OCI-M2 (cell line): ENCODE data around the gene BMP8B.
"Not testable (repeated sequence)": the region's sequence is repeated elsewhere in the genome, so short reads cannot be mapped to it uniquely, and the experiment has no call there.

Experiments
- DNase-seq: peaks from one replicate; lab custom pipeline; 2025; ENCODE audit not compliant: unreplicated experiment; lab: John Stamatoyannopoulos, UW

Gene BMP8B

DNA sequence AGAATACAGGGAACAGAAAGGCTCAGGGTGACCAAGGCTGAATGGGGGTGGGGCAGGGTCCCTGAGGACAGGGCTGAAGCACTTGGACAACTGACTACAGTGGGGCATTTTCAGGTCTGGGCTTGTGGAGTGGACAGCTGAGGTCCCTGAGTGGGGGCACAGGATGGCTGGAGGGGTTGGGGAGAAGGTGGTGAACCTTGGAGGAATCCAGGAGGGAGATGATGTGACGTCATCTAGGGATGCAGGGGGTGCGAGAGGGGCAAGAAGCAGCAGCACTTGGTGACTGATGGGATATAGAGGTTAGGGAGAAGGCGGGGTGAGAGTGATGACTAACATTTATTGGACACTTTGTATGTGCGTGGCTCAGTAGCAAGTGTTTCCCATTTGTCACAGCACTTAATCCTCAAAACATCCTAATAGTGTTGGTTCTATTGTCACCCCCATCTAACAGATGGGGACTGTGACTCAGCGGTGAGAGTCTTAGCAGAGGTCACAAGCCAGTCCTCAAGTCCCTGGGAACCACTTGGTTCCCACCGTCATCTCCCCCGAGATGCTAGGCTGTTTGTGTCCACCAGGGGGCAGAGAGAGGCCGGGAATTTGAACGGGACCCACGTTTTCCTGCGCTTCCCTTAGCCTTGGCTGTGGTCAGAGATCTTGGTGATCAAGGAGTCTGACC is 27.9 kb upstream of the BMP8B start:
- DNase-seq: peak; percentile 18

DNA sequence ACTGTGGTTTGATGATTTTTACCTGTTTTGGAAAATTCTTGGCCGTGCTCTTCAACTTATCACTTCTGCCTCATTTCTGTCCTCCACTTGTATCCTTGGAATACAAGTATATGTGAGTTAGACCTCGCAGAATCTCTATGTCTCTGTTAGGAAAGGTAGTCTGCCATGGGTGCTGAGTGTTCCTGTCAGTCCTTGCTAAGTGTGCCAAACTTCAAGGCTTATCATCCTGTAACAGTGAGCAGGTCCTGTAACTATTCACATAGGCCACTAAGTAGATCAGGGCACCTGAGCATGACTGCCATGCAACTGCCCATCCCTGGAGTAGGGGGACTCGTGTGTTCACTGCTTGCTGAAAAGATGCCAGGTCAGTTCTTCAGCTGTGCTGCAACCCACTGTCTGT is 24.2 kb upstream of the BMP8B start:
- DNase-seq: no peak

DNA sequence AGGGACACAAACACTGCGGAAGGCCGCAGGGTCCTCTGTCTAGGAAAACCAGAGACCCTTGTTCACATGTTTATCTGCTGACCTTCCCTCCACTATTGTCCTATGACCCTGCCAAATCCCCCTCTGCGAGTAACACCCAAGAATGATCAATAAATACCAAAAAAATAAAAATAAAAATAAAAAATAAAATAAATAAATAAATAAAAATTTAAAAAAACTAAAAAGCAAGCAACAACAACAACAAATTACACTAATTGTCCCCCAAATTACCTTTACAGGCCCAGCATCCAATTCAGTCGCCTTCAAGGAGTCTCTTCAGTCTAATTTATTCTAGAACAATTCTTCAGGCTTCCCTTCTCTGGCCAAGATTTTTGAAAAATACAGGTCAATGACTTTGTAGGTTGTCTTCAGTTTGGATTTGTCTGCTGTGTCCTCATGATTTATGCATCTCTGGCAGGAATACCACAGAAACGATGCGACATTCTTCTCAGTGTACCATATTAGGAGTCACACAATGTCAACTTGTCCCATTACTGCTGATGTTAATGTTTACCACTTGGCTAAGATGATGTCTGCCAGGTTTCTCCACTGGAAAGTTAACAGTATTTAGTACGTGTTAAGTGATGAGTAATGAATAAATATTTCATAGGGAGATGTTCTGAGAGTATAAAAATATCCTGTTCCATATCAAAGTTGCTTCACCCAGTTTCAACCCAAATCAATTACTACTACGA is 20.3 kb upstream of the BMP8B start:
- no peak for DNase-seq

DNA sequence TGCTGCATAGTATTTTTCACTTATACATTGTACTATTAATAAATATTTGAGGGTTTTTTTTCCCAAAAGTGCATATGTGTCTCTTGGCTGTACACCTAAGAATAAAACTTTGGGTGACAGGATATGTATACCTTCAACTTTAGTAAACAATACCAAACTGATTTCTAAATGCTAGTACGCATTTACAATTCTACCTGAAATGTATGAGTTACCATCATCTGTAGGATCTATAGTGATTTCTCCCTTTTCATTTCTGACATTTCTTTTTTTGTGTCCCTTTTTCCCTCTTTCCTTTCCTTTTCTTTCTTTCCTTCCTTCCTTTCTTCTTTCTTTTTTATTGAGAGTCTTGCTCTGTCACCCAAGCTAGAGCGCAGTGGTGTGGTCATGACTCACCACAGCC is 16.7 kb upstream of the BMP8B start:
- DNase-seq: no peak

DNA sequence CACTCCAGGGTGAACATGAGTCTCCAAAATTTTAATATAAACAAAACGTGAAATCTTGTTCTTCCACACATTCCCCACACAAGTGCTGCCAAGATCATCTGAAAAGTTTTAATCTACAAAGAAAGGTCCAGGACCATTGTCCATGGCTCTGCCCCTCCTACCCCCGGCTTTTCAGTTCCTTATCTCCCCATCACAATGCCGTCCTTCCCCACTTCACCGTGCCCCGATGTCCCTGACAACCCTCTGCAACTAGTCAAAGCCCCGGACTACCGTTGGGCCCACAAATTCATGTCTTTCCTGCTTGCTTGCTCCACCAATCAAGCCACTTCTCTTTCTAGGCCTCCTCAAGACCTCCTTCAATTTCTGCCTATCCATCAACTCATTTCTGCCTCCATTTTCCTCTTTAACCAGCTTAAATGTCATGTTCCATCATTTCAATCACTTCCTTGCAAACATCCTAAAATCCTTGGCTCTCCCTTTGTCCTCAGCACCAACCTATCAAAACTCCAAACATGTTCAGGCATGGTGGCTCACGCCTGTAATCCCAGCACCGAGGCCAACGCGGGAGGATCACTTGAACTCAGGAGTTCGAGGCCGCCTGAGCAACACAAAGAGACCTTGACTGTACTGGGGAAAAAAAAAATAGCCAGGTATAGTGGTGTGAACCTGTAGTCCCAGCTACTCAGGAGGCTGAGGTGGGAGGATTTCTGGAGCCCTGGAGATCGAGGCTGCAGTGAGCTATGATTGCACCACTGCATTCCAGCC is 14.0 kb upstream of the BMP8B start:
- no peak for DNase-seq

DNA sequence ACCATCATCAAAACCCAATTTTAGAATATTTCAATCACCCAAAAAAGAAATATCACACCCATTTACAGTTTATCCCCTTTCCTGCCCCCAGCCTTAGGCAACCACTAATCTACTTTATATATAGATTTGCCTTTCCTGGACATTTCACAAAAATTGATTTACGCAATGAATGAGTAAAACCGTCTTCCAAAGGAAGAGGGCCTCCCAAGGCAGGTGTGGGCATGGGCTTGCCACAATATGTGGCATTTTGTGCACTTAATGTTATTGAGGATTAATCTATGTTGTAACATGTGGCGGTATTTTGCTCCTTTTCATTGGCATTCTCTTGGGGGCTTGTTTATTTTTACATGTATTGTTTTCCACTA is 11.8 kb upstream of the BMP8B start:
- DNase-seq: no peak

DNA sequence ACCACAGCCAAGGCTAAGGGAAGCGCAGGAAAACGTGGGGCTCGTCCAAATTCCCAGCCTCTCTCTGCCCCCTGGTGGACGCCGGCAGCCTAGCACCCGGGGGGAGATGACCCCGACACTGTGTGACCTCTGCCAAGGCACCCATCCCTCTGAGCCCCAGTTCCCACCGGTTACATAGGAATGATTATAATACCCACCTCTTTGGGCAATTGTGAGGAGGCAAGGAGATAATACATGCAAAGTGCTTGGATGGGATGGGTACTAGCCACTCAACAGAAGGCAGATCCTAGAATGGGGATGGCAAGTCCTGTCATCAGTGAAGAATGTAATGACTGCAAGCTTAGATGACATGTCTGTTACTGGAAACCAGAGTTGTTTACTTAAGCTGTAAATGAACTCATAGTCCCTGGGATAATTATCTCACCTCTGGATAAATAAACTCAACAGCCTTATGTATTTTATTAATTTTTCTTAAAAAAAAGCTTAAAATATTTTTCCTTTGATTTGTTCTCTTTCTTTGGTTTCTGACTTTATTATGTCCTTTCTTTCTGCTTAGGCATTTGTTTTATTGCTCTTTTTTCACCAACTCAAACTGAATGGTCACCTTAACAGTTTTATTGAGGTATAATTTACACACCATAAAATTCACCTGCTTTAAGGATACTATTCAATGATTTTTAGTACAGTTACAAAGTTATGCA is 11.3 kb upstream of the BMP8B start:
- DNase-seq: no peak

DNA sequence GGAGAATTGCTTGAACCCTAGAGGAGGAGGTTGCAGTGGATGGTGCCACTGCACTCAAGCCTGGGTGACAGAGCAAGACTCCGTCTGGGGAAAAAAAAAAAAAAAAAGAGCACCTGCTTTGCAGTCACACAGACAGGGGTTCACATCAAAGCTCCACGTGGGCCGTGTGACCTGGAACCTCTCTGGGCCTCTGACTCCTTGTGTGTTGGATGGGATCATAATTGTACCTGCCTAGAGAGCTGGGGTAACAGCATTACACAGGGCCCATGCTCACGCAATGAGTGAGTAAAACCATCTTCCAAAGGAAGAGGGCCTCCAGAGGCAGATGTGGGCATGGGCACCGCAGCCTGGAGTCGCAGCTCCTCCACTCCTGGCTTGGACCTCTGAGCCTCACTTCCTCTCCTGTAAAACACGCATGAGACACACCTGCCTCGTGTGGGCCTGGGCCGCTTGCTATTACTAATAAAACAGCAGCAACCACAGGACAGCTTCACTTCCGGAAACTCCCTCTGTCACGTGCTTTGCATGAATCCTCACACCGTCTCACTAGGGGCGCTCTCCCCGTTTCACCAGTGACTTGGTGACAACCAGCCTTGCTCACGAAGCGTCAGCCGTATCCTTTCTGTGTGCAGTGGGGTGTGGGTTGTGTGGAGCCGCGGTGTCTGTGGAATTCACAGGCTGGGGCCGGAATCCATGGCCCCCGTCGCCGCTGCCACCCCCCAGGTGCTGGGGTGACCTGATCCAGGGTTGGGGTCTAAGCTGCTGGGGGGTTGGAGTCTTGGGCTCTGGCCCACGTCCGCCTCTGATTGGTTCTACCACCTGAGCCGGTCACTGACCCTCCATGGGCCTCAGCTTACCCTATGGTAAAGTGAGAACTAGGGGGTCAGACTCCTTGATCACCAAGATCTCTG is 10.4 kb upstream of the BMP8B start:
- peak; percentile 71 for DNase-seq

DNA sequence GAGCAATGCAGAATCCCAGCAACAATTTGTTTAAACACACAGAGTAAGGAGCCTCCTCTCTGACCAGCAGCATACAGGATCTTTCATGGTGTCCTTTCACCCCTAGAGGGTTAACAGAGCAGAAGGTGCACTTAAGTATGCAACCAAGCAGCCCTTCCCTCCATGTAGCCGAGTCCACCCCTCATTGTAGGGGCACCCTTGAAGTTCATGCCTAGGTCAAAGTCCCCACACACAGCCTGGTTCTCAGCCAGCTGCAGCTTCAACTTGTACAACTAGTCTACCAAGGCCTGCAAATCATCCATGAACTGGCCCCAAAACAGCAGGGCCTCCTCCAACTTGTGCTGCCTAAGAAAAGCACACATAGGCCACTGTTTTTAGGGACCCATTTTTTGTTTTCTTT is 7.0 kb upstream of the BMP8B start:
- DNase-seq: no peak

DNA sequence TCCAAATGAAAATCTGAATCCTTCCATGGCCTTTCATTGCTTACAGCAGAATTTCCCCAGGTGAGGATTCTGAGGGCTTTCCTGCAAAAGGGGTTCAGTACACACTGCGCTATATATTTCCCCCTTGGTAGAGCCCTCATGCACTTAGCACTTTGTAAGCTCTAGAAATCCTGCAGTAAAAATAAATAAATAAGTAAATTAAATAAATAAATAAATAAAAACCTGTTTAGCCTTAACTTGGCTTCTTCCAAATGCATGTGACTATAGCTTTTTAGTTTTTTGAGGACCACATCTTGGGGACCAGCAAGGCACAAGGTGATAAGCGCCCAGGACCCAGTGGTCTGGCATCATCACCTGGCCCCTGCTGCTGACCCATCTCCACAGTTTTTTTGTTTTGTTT is 3.2 kb upstream of the BMP8B start:
- DNase-seq: no peak

DNA sequence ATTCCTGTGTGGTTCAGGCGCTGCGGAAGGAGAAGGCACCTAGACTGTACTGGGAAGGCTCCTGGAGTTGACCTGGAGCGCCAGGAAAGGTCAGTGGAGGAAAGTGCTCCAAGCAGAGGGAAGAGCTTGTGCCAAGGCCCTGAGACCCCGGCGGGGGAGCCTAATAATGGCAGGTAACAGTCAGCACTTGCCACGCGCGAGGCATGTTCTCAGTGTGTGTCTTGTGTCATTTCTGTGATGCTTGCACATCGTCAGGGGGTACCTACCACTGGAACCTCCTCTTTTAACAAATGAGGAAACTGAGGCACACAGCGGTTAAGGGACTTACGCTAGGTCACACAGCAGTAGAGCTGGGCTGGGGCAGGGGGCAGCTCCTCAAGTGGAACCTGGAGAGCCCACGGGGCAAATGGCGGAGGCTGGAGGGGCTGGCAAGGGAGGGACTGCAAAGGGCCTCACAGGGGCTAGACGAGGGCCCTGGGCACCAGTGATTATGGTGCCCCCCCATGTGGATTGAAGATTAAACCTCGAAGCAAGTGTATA is 976 bp upstream of the BMP8B start:
- no peak for DNase-seq

DNA sequence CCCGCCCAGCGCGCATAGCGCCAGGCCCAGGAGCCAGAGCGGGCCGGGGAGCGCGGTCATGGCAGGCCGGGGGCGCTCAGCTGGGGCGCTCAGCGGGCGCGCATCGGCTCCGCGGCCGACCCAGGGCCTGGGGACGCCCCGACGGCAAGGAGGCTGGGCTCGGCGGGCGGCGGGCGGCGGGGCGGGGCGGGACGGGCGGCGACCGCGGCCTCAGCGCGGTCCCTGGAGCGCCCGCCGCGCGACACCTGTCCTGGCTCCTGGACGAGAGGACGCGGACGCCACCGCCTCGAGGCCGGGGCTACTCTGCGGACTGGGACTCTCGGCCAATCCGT is 273 bp downstream of the BMP8B start:
- no peak for DNase-seq

DNA sequence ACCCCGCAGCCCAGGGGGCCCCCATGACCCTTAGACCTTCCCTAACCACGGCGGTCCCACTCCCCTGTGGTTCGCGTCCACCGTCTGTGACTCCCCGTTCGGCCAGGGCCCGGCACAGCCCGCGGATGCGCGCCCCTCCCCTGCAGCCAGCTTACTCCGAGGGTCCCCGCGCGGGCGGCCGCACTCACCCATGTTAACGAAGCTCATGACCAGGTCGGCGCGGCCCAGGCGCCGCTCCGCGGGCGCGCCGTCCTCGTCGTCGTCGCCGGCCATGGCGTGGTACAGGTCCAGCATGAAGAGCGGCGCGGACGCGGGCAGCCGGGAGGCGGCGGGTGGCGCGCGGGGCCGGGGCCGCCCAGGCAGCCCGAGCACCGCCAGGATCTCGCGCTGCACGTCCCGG is 701 bp downstream of the BMP8B start:
- DNase-seq: not testable (repeated sequence)

DNA sequence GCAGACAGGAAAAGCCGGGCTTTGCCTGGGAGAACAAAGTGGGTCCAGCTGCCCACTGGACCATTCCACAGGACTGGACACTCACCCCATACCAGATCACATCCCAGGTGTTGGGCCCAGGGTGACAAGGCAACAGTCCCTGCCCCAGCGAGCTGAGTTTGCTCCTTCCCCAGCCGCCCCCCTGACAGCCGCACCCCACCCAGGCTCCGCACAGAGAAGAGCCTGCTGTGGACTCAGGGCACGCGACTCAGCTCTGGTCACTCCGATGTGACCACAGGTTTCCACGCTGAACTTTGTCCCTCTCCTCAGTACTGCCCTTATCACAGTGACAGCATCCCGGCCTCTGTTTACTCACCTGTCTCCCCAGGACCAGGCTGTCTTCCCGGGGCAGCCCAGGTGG is 1.2 kb downstream of the BMP8B start:
- DNase-seq: no peak

DNA sequence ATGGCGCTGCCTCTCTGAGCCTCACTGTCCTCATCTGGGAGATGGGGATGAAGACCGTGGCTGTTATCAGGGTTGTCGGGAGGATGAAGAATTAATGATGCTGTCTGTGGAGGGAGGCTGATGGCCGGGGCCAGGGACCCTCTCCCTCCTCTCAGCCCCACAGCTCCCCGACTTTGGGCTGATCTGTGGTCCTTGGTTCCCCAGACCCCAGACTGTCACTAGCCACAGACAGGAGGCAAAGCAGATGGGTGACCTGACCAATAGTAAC is 1.6 kb downstream of the BMP8B start:
- not testable (repeated sequence) for DNase-seq

DNA sequence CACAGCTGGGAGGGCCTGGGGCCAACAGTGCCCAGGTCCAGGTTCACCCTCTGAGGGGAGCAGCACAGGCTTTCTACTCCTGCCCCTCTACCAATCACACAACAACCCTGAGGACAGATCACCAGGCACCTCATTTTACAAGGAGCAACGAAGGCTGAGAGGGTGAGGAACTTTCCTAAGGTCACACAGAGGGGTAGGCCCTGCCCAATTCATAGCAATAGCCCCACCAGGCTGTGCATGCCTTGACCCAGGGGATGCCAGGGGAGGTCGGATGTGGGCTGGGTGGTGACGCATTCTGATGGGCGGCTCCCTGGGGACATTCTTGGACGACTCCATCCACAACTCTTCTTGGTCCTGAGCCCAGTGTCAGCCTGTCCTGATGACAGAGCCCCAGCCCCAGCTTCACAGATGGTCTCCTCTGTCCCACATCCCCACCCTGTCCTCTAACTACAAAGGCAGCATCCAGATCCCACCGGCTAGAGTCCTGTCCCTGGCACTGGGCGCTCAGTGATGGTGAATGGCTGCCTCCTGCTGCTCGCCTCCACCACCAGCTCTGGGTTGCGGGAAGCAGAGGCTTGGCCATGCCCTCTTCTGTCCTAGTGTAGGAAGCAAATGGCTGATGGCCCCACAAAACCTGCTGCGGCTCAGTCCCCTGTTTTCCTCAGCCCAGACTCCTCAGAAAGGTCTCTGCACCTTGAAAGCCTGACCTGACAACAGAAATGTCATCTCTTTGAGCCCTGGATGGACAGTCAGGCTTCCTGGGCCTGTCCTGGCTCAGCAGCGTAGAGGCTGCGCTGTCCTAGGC is 2.2 kb downstream of the BMP8B start:
- not testable (repeated sequence) for DNase-seq

DNA sequence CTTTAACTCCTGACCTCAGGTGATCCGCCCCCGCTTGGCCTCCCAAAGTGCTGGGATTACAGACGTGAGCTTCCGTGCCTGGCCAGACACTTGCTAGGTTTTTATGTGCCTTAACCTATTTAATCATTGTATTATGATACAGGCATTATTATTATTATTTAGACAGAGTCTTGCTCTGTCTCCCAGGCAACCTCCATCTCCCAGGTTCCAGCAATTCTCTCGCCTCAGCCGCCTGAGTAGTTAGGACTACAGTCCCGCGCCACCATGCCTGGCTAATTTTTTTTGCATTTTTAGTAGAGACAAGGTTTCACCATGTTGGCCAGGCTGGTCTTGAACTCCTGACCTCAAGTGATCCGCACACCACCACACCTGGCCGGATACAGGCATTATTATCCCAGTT is 6.0 kb downstream of the BMP8B start:
- DNase-seq: not testable (repeated sequence)

DNA sequence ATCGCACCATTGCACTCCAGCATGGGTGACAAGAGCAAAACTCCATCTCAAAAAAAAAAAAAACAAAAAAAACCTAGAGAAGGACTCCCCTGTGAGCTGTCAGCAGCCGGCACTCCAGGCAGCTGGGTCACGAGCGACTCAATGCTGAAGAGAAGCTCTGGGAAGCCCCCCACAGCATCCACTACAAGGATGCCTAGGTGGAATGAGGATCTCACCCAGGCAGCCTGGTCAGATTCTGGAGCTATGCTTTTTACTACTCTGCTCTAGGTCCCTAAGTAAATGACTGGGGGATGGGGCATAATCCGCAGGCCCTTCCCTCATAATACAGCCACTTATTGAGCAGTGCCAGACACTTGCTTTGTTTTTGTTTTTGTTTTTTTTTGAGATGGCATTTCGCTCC is 6.6 kb downstream of the BMP8B start:
- DNase-seq: no peak

DNA sequence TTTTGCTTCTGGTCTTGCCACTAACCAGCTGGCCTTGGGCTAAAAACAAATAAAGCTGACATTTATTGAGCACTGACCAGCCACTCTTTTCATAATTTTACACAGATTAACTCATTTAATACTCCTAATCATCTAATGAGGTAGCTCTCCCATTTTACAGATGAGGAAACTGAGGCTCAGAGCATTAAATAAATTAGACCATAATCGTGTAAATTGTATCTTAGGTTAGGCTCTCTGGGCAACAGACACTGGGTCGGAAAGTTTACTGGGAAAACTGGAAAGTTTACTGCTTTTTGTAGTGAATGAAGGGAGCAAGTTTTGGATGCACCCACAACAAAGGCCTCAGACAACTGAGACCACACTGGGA is 7.3 kb downstream of the BMP8B start:
- DNase-seq: no peak

DNA sequence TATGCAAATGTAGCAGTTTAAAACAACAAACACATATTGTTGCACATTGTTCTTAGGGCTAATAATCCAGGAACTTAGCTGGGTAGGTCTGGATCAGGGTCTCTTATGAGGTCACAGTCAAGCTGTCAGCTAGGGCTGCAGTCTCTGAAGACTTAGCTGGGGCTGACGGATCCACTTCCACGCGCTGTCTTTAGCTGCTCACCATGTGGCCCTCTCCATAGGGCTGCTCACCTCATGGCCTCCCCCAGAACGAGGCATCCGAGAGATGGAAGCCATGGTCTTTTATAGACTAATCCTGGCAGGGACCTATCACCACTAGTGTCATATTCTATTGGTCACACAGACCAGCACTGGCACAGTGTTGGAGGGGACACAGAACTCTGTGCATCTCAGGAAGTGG is 8.8 kb downstream of the BMP8B start:
- DNase-seq: no peak
